Neural cell (in vitro differentiated cells): Measurements from ENCODE around the gene ERH. TPM values are rescaled to one million over a fixed set of nuclear protein-coding genes. Genes with fewer than 3 reads are reported as not detected.
A peak's percentile ranks its signal among the peaks of the same experiment; 100 is the strongest.

ENCODE experiments used
- H2AFZ ChIP-seq: fragments of 200-600, 300-800 bp; sonication (generic), shearing (Covaris generic); 2 replicates; pipeline ENCODE4 v1.6.0; 2014; ENCODE audit warnings: low read depth, mild to moderate bottlenecking, antibody characterized with exemption, low read length, moderate library complexity
- H3F3A ChIP-seq: fragments of 200-600 bp; shearing (Covaris generic); 2 replicates; pipeline ENCODE4 v1.6.1; 2016; ENCODE audit warnings: mild to moderate bottlenecking, moderate library complexity, mixed read lengths, antibody characterized with exemption, low read length; ENCODE audit not compliant: insufficient read depth, poor library complexity, severe bottlenecking
- H3K27ac ChIP-seq: fragments of 200-600, 300-800 bp; sonication (generic), shearing (Covaris generic); 2 replicates; pipeline ENCODE4 v1.5.1; 2014; ENCODE audit warnings: mild to moderate bottlenecking, low read length, moderate library complexity
- H3K27me3 ChIP-seq: fragments of 300-800, 200-600 bp; sonication (generic), shearing (Covaris generic); 2 replicates; pipeline ENCODE4 v1.6.0; 2014; ENCODE audit warnings: mild to moderate bottlenecking, low read depth, low read length, moderate library complexity; ENCODE audit not compliant: insufficient read depth
- H3K36me3 ChIP-seq: fragments of 300-800, 200-600 bp; sonication (generic), shearing (Covaris generic); 2 replicates; pipeline ENCODE4 v1.5.1; 2014; ENCODE audit warnings: mild to moderate bottlenecking, antibody characterized with exemption, low read length, moderate library complexity; ENCODE audit not compliant: insufficient read depth
- H3K4me2 ChIP-seq: fragments of 300-800, 200-600 bp; sonication (generic), shearing (Covaris generic); 2 replicates; pipeline ENCODE4 v1.6.0; 2014; ENCODE audit warnings: mild to moderate bottlenecking, low read length
- H3K4me3 ChIP-seq: fragments of 300-800, 200-600 bp; sonication (generic), shearing (Covaris generic); 2 replicates; pipeline ENCODE4 v1.5.1; 2014; ENCODE audit warnings: mild to moderate bottlenecking, low read length, moderate library complexity
- H3K79me2 ChIP-seq: fragments of 200-600 bp; shearing (Covaris generic); replicated peaks from 2 replicates; pipeline ENCODE4 v1.6.0; 2014; ENCODE audit warnings: mild to moderate bottlenecking, low read length, moderate library complexity; ENCODE audit not compliant: insufficient read depth
- H3K9ac ChIP-seq: fragments of 300-800, 200-600 bp; sonication (generic), shearing (Covaris generic); 2 replicates; pipeline ENCODE4 v1.6.1; 2016; ENCODE audit warnings: mild to moderate bottlenecking, low read length, mixed read lengths
- H3K9me2 ChIP-seq: fragments of 200-600 bp; shearing (Covaris generic); 2 replicates; pipeline ENCODE4 v1.6.1; 2016; ENCODE audit warnings: mild to moderate bottlenecking, low read length, mixed read lengths; ENCODE audit not compliant: insufficient read depth
- H3K9me3 ChIP-seq: fragments of 200-600, 300-800 bp; sonication (generic), shearing (Covaris generic); 2 replicates; pipeline ENCODE4 v1.6.1; 2016; ENCODE audit warnings: mild to moderate bottlenecking, mixed run types, low read length, moderate library complexity, mixed read lengths
- H4K20me1 ChIP-seq: fragments of 200-600 bp; shearing (Covaris generic); 2 replicates; pipeline ENCODE4 v1.6.1; 2016; ENCODE audit warnings: mild to moderate bottlenecking, mixed run types; ENCODE audit not compliant: insufficient read depth
- CTCF ChIP-seq: fragments of 450-650 bp; IDR thresholded peaks from 2 replicates; pipeline ENCODE4 v1.5.1; 2014; ENCODE audit warnings: antibody characterized with exemption, mild to moderate bottlenecking, moderate library complexity; ENCODE audit not compliant: poor library complexity, severe bottlenecking
- EP300 ChIP-seq: fragments of 450-650 bp; conservative IDR thresholded peaks from 2 replicates; pipeline ENCODE4 v1.6.1; 2014; ENCODE audit warnings: antibody characterized with exemption, mild to moderate bottlenecking, moderate library complexity; ENCODE audit not compliant: poor library complexity, severe bottlenecking
- EZH2 ChIP-seq: fragments of 200-600, 300-800 bp; shearing (Covaris generic), sonication (generic); IDR thresholded peaks from 2 replicates; pipeline ENCODE4 v1.6.1; 2014; ENCODE audit warnings: antibody characterized with exemption, low read length, borderline replicate concordance, mild to moderate bottlenecking; ENCODE audit not compliant: insufficient read depth, poor library complexity, severe bottlenecking
- MXI1 ChIP-seq: fragments of 450-650 bp; conservative IDR thresholded peaks from 2 replicates; pipeline ENCODE4 v1.6.1; 2014; ENCODE audit warnings: antibody characterized with exemption, mild to moderate bottlenecking; ENCODE audit not compliant: poor library complexity, severe bottlenecking
- POLR2AphosphoS5 ChIP-seq: IDR thresholded peaks from 2 replicates; pipeline ENCODE4 v1.6.1; 2012
- RAD21 ChIP-seq: fragments of 450-650 bp; conservative IDR thresholded peaks from 2 replicates; pipeline ENCODE4 v1.6.1; 2014; ENCODE audit warnings: antibody characterized with exemption, mild to moderate bottlenecking, moderate library complexity
- SMC3 ChIP-seq: fragments of 450-650 bp; conservative IDR thresholded peaks from 2 replicates; pipeline ENCODE4 v1.6.1; 2014; ENCODE audit warnings: antibody characterized with exemption, mild to moderate bottlenecking, moderate library complexity; ENCODE audit not compliant: poor library complexity
- TAF1 ChIP-seq: IDR thresholded peaks from 2 replicates; pipeline ENCODE4 v1.6.1; 2012; ENCODE audit warnings: low read depth
- polyA plus RNA-seq: library from polyadenylated mRNA; depleted of rRNA; stranded (reverse); fragments of >200 nt; gene quantifications from 2 replicates; pipeline ENCODE4 v1.2.3, GENCODE V29; 2014
- TF ChIP-seq, protein P1 (sequence below): IDR thresholded peaks from 2 replicates; pipeline ENCODE4 v1.6.1; 2012; ENCODE audit warnings: borderline replicate concordance

Gene ERH
- polyA plus RNA-seq, 1 donor from 2014 or later = 480 TPM

GRCh38 chr14:69346710-69347109 is 51.4 kb downstream of the ERH start:
- Histone ChIP-seq H3K36me3 (no peaks in the 10 kb centered on the region), H4K20me1 (no peaks in the 10 kb centered on the region), H2AFZ (no peak overlapping the region), H3K9me3 (no peaks in the 10 kb centered on the region), H3F3A (no peaks in the 10 kb centered on the region), H3K4me2 (no peak overlapping the region), H3K79me2 (no peaks in the 10 kb centered on the region), H3K9ac (no peak overlapping the region), H3K9me2 (no peaks in the 10 kb centered on the region), H3K27ac (no peak overlapping the region), H3K27me3 (no peaks in the 10 kb centered on the region), H3K4me3 (no peak overlapping the region)
- TF ChIP-seq SMC3 (peak; percentile 27), EZH2 (no peak), CTCF (no peak), EP300 (no peak), RAD21 (peak; percentile 14)

DNA sequence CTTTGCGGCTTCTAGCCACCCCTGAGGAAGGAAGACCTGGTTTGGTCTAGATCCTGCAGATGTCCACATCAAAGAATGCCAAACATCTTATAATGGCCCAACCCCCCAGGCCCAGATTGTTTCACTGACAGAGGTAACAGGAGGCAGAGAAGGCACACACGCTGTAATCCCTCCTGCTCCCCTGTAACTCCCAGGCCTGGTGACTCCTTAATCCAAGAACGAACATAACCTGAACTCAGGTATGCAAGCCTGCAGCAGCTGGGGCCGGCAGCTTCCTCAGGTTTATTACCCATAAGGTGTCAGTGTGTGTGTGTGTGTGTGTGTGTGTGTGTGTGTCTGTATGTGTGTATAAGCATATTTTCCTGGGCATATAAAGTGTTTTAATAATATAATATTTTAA is 52.7 kb downstream of the ERH start:
- H3K4me2 ChIP-seq = no peak overlapping the region
- H4K20me1 ChIP-seq = no peaks in the 10 kb centered on the region
- H2AFZ ChIP-seq = no peak overlapping the region
- H3K9ac ChIP-seq = no peak overlapping the region
- H3F3A ChIP-seq = no peaks in the 10 kb centered on the region
- no peak overlapping the region for H3K4me3 ChIP-seq
- H3K9me3 ChIP-seq = no peaks in the 10 kb centered on the region
- H3K27me3 ChIP-seq = no peaks in the 10 kb centered on the region
- H3K36me3 ChIP-seq = no peaks in the 10 kb centered on the region
- no peak for TF ChIP-seq POLR2AphosphoS5
- TF ChIP-seq MXI1 = no peak
- TF ChIP-seq, protein P1, sequence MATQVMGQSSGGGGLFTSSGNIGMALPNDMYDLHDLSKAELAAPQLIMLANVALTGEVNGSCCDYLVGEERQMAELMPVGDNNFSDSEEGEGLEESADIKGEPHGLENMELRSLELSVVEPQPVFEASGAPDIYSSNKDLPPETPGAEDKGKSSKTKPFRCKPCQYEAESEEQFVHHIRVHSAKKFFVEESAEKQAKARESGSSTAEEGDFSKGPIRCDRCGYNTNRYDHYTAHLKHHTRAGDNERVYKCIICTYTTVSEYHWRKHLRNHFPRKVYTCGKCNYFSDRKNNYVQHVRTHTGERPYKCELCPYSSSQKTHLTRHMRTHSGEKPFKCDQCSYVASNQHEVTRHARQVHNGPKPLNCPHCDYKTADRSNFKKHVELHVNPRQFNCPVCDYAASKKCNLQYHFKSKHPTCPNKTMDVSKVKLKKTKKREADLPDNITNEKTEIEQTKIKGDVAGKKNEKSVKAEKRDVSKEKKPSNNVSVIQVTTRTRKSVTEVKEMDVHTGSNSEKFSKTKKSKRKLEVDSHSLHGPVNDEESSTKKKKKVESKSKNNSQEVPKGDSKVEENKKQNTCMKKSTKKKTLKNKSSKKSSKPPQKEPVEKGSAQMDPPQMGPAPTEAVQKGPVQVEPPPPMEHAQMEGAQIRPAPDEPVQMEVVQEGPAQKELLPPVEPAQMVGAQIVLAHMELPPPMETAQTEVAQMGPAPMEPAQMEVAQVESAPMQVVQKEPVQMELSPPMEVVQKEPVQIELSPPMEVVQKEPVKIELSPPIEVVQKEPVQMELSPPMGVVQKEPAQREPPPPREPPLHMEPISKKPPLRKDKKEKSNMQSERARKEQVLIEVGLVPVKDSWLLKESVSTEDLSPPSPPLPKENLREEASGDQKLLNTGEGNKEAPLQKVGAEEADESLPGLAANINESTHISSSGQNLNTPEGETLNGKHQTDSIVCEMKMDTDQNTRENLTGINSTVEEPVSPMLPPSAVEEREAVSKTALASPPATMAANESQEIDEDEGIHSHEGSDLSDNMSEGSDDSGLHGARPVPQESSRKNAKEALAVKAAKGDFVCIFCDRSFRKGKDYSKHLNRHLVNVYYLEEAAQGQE = no peak
- no peak for TF ChIP-seq CTCF
- no peak for TF ChIP-seq TAF1
- no peak for TF ChIP-seq SMC3
- no peak for TF ChIP-seq RAD21
- TF ChIP-seq EZH2 = no peak
- TF ChIP-seq EP300 = no peak
- no peaks in the 10 kb centered on the region for H3K79me2 ChIP-seq
- no peak overlapping the region for H3K27ac ChIP-seq
- H3K9me2 ChIP-seq = no peaks in the 10 kb centered on the region
